GM12801 (cell line): Measurements from ENCODE around the gene IRF9.

Experiments used
- CTCF ChIP-seq: IDR thresholded peaks from one replicate; pipeline ENCODE4 v1.5.1; 2011; ENCODE audit warnings: control low read depth; ENCODE audit not compliant: insufficient read length; ENCODE audit errors: extremely low read depth

IRF9 gene

GRCh38 chr14:24207625-24208024 lies 46.6 kb downstream of the IRF9 start:
- TF ChIP-seq CTCF = no peak

- TF ChIP-seq CTCF = no peak
Measured at GRCh38 chr14:24211311-24211710, 50.2 kb downstream of the IRF9 start.

- TF ChIP-seq CTCF = no peak
Measured at GRCh38 chr14:24212924-24213865, 52.1 kb downstream of the IRF9 start, which contains the start of gene CHMP4A. TSS of gene CHMP4A (minus strand) at chr14:24213488. CDS start at chr14:24213439, 49 bp downstream.

- TF ChIP-seq CTCF = no peak
Measured at GRCh38 chr14:24213866-24214662, 53.0 kb downstream of the IRF9 start.

GRCh38 chr14:24215495-24216344 lies 54.7 kb downstream of the IRF9 start, which contains the start of gene MDP1:
TSS of gene MDP1 (minus strand) at chr14:24216066. CDS start at chr14:24215955, 111 bp downstream.
- no peak for TF ChIP-seq CTCF
